Fibroblast of villous mesenchyme (primary cell): ENCODE measurements around the gene CXXC5. TPM values are rescaled to one million over a fixed set of nuclear protein-coding genes. Genes with fewer than 3 reads are reported as not detected.
A peak's percentile ranks its signal among the peaks of the same experiment; 100 is the strongest.
"Not testable (repeated sequence)": the region's sequence is repeated elsewhere in the genome, so short reads cannot be mapped to it uniquely, and the experiment has no call there.

Source experiments
- DNase-seq: peaks from one replicate; pipeline ENCODE4 v3.0.0-alpha.2; 2010; ENCODE audit warnings: low read depth
- H3K4me3 ChIP-seq: 2 replicates; pipeline ENCODE4 v1.5.1; 2011; ENCODE audit warnings: low read depth, mild to moderate bottlenecking, low read length
- CTCF ChIP-seq: IDR thresholded peaks from 2 replicates; pipeline ENCODE4 v1.5.1; 2012; ENCODE audit warnings: low read depth, mild to moderate bottlenecking, low read length; ENCODE audit not compliant: insufficient read depth
- total RNA-seq: library from RNA; depleted of rRNA; stranded (reverse); fragments of >200 nt; gene quantifications from 2 replicates; pipeline ENCODE4 v1.2.3, GENCODE V29; 2012

The CXXC5 gene
- total RNA-seq, 1 donor: 79.5 TPM

- no peak overlapping the region for H3K4me3 ChIP-seq
- no peak for TF ChIP-seq CTCF
- no peak for DNase-seq
Observed at GRCh38 chr5:139723986-139724587, 75.9 kb downstream of the CXXC5 start.

GRCh38 chr5:139725073-139725830, 77.1 kb downstream of the CXXC5 start:
- DNase-seq: peak; percentile 89
- TF ChIP-seq CTCF: no peak
- no peak overlapping the region for H3K4me3 ChIP-seq

- H3K4me3 ChIP-seq: no peak overlapping the region
- no peak for TF ChIP-seq CTCF
- no peak for DNase-seq
Observed at GRCh38 chr5:139726248-139726647, 78.1 kb downstream of the CXXC5 start.

GRCh38 chr5:139727615-139728014, 79.5 kb downstream of the CXXC5 start:
- DNase-seq: not testable (repeated sequence)

GRCh38 chr5:139731281-139731680, 83.1 kb downstream of the CXXC5 start:
- no peak overlapping the region for H3K4me3 ChIP-seq
- no peak for TF ChIP-seq CTCF
- DNase-seq: no peak

More at GRCh38 chr5:139727615-139728014, 79.5 kb downstream of the CXXC5 start:
- not testable (repeated sequence) for H3K4me3 ChIP-seq

GRCh38 chr5:139732019-139732418, 83.9 kb downstream of the CXXC5 start:
- H3K4me3 ChIP-seq: no peak overlapping the region
- no peak for DNase-seq
- TF ChIP-seq CTCF: no peak

- no peak for TF ChIP-seq CTCF
- H3K4me3 ChIP-seq: no peak overlapping the region
- no peak for DNase-seq
Observed at GRCh38 chr5:139733010-139733688, 85.0 kb downstream of the CXXC5 start.
